Uterine smooth muscle cell (primary cell): ENCODE data around the gene ALOX12. TPM values are rescaled to one million over a fixed set of nuclear protein-coding genes. Genes with fewer than 3 reads are reported as not detected.

Experiments used
- total RNA-seq: library from RNA; depleted of rRNA; stranded (reverse); fragments of >200 nt; gene quantifications from 2 replicates; pipeline ENCODE4 v1.2.3, GENCODE V29; 2014

ALOX12 gene
- 0.75 TPM in 1 of 2 replicates, not detected in the other for total RNA-seq

GRCh38 chr17:6995500-6996255, at the start of gene ALOX12:
TSS of gene ALOX12 (plus strand) at chr17:6996049. CDS start at chr17:6996118, 69 bp downstream.

DNA sequence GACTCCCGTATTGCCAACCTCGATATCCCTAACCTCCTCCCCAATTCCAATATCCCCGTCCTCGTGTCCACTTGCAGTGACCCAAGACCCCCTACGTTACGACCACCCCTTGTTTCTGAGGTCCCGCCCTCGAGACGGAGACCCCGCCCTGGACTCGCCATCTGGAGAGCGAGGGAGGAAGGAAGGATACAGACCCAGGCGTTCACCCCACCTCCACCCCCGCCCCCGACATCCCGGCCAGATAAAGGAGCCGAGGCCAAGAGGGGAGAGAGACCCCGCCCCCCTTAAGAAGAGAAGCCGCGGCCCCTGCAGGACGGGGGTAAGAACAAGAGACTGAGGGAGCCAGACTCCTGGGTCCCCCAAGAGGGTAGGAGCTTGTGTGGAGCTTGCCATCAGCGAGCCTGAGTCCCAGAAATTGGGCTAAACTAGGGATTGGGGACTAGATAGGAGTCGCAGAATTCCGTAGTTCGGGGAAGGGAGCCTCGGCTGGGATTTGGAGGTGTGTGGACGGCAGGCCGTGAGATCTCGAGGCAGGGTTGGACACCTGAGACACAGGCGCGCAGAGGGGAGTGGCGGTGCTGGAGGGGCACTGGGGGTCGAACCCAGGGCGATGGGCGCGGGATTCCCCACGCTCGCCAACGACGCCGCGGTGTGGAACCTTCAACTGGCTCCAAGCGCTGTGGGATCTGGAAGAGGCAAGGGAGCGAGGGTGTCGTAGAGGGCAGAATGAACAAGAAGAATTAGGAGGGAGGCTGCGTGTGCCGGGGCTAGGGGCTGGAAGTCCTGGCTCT, 27.1 kb downstream of the ALOX12 start, which contains the start of gene BCL6B:
TSS of gene BCL6B (plus strand) at position 270 of the 791 bp plus-strand sequence. CDS start 622 bp downstream, outside the sequence.

DNA sequence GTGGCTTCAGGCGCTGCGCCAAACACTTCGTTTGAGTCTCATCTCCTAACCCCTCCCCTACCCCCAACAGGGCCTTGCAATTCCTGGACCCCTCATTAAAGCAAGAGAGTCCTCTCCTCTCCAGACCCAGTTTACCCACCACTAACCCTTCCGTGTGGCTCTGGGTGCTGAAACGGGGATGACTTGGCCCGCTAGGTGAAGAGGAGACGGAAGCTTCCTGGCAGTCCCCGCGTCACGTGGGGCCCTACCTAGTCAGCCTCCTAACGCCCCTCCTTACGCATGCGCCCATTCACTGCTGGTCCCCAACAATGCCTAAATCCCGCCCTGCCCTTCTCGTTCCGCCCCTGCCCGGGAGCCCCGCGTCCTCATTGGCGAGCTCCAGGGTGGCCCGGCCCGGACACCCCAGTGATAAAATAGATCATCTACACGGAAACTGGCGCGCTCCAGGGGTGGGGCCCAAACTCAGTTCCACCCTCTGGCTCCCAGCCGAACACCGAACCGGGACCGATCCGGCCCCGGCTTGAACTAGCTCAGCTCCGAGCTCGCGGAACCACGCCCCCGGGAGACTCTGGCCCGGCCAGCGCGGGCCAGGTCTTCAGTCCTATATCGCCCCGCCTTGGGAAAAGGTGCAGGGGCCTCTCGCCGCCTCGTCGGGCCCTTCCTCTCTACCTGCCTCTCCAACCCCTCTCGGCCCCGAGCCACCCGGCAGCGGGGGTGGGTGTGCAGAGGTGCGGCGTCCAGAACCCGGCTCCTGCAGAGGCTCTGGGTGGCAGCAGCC, 39.9 kb downstream of the ALOX12 start, which contains the start of gene SLC16A13:
TSS of gene SLC16A13 (plus strand) at position 425 of the 778 bp plus-strand sequence. CDS start 368 bp downstream, outside the sequence.

GRCh38 chr17:7043497-7044198, 47.8 kb downstream of the ALOX12 start, which contains the start of gene SLC16A11:
TSS of gene SLC16A11 (minus strand) at chr17:7044092. CDS start at chr17:7043513, 579 bp downstream.

Other genes starting within 250 kb of the ALOX12 start
- gene XAF1, start 240.0 kb upstream of the ALOX12 start, total RNA-seq: 20.5 and 60.1 TPM in 2 replicates
- 0.25 and 0.33 TPM in 2 replicates for gene FBXO39, start 219.8 kb upstream of the ALOX12 start, total RNA-seq
- not detected in 2 replicates for gene TEKT1, start 164.3 kb upstream of the ALOX12 start, total RNA-seq
- 22.7 and 29.7 TPM in 2 replicates for gene RNASEK, start 16.6 kb downstream of the ALOX12 start, total RNA-seq
- gene BCL6B, start 27.0 kb downstream of the ALOX12 start, total RNA-seq: 0.11 and 0.50 TPM in 2 replicates
- 1.00 and 1.7 TPM in 2 replicates for gene SLC16A13, start 40.0 kb downstream of the ALOX12 start, total RNA-seq
- gene SLC16A11, start 48.0 kb downstream of the ALOX12 start, total RNA-seq: 0.11 and 0.12 TPM in 2 replicates
- gene CLEC10A, start 84.2 kb downstream of the ALOX12 start, total RNA-seq: not detected in 2 replicates
- not detected in 2 replicates for gene ASGR2, start 118.8 kb downstream of the ALOX12 start, total RNA-seq
- 1.3 and 1.4 TPM in 2 replicates for gene ASGR1, start 183.3 kb downstream of the ALOX12 start, total RNA-seq
- gene DLG4, start 223.8 kb downstream of the ALOX12 start, total RNA-seq: 15.9 and 19.2 TPM in 2 replicates
- gene ACADVL, start 223.9 kb downstream of the ALOX12 start, total RNA-seq: 162 and 238 TPM in 2 replicates
- gene DVL2, start 238.5 kb downstream of the ALOX12 start, total RNA-seq: 95.3 and 99.5 TPM in 2 replicates
- gene PHF23, start 243.4 kb downstream of the ALOX12 start, total RNA-seq: 42.5 and 45.5 TPM in 2 replicates
- gene GABARAP, start 246.4 kb downstream of the ALOX12 start, total RNA-seq: 74.6 and 149 TPM in 2 replicates